Measurements from ENCODE around the gene RECK.
"Not testable (repeated sequence)": the region's sequence is repeated elsewhere in the genome, so short reads cannot be mapped to it uniquely, and the experiment has no call there.

Gene RECK

GRCh38 chr9:36112516-36112915, 75.8 kb downstream of the RECK start:
- DNase-seq (ENCODE audit: low read depth), result no peak

- no peak for DNase-seq (ENCODE audit: low read depth)
Observed at GRCh38 chr9:36113999-36114398, 77.3 kb downstream of the RECK start.

- DNase-seq (ENCODE audit: low read depth), result no peak
Observed at GRCh38 chr9:36116593-36116992, 79.9 kb downstream of the RECK start.

GRCh38 chr9:36118201-36118600, 81.5 kb downstream of the RECK start:
- no peak for DNase-seq (ENCODE audit: low read depth)

GRCh38 chr9:36118706-36119105, 82.0 kb downstream of the RECK start:
- DNase-seq (ENCODE audit: low read depth), result no peak

- DNase-seq (ENCODE audit: low read depth), result no peak
Observed at GRCh38 chr9:36119476-36119875, 82.8 kb downstream of the RECK start.

- no peak for DNase-seq (ENCODE audit: low read depth)
Observed at GRCh38 chr9:36120705-36121104, 84.0 kb downstream of the RECK start.

- no peak for DNase-seq (ENCODE audit: low read depth)
Observed at GRCh38 chr9:36121971-36122370, 85.3 kb downstream of the RECK start.

GRCh38 chr9:36123515-36123914, 86.8 kb downstream of the RECK start:
- no peak for DNase-seq (ENCODE audit: low read depth)

- DNase-seq (ENCODE audit: low read depth), result no peak
Observed at GRCh38 chr9:36125062-36125855, 88.5 kb downstream of the RECK start.

GRCh38 chr9:36126016-36126730, 89.5 kb downstream of the RECK start:
- no peak for DNase-seq (ENCODE audit: low read depth)

- no peak for DNase-seq (ENCODE audit: low read depth)
Observed at GRCh38 chr9:36127652-36128244, 91.0 kb downstream of the RECK start.

GRCh38 chr9:36128349-36128748, 91.6 kb downstream of the RECK start:
- no peak for DNase-seq (ENCODE audit: low read depth)

GRCh38 chr9:36129139-36129538, 92.4 kb downstream of the RECK start:
- DNase-seq (ENCODE audit: low read depth), result no peak

- DNase-seq (ENCODE audit: low read depth), result not testable (repeated sequence)
Observed at GRCh38 chr9:36131666-36132065, 95.0 kb downstream of the RECK start.

- no peak for DNase-seq (ENCODE audit: low read depth)
Observed at GRCh38 chr9:36132086-36132485, 95.4 kb downstream of the RECK start.

- no peak for DNase-seq (ENCODE audit: low read depth)
Observed at GRCh38 chr9:36134761-36135505, 98.2 kb downstream of the RECK start.

GRCh38 chr9:36135741-36136271, 99.1 kb downstream of the RECK start:
- no peak for DNase-seq (ENCODE audit: low read depth)

GRCh38 chr9:36136272-36136893, 99.7 kb downstream of the RECK start, which contains the start of gene GLIPR2:
TSS of gene GLIPR2 (plus strand) at chr9:36136733. CDS start at chr9:36136779, 46 bp downstream.
- DNase-seq (ENCODE audit: low read depth), result peak; percentile 68

GRCh38 chr9:36136894-36137391, 100.2 kb downstream of the RECK start:
- DNase-seq (ENCODE audit: low read depth), result no peak

- no peak for DNase-seq (ENCODE audit: low read depth)
Observed at GRCh38 chr9:36137392-36138004, 100.8 kb downstream of the RECK start.

Data from stimulated activated CD8-positive, alpha-beta memory T cell treated with anti-CD3 and anti-CD28 coated beads, Interleukin-12 subunit alpha, Interleukin-12 subunit beta, amount 100 ng/mL, for 4 hours (primary cell).